Astrocyte of the spinal cord (primary cell): Measurements from ENCODE around the gene RIPOR3.

Source experiments
- DNase-seq: peaks from one replicate; pipeline ENCODE4 v3.0.0; 2011; ENCODE audit warnings: low read depth, low spot score
- H3K4me3 ChIP-seq: 2 replicates; pipeline ENCODE4 v1.5.1; 2011; ENCODE audit warnings: low read depth, mild to moderate bottlenecking, low read length, moderate library complexity
- CTCF ChIP-seq: IDR thresholded peaks from 2 replicates; pipeline ENCODE4 v1.5.1; 2012; ENCODE audit warnings: low read depth, mild to moderate bottlenecking, low read length, inconsistent platforms
- in situ Hi-C: cut with HindIII; loops from 2 replicates; pipeline ENCODE4 v1.10.0; 2017; ENCODE audit warnings: low sequenced_read_pairs

The RIPOR3 gene

GRCh38 chr20:50683570-50683969 is 7.8 kb downstream of the RIPOR3 start:
- no peak for TF ChIP-seq CTCF
- in situ Hi-C loops: no loop called here
- H3K4me3 ChIP-seq: no peak overlapping the region
- DNase-seq: no peak

- no peak overlapping the region for H3K4me3 ChIP-seq
- in situ Hi-C loops: no loop called here
- no peak for DNase-seq
- TF ChIP-seq CTCF: no peak
Measured at GRCh38 chr20:50682947-50683530, 8.3 kb downstream of the RIPOR3 start.

- no peak for TF ChIP-seq CTCF
- H3K4me3 ChIP-seq: no peak overlapping the region
- in situ Hi-C loops: no loop called here
- no peak for DNase-seq
Measured at GRCh38 chr20:50682065-50682464, 9.3 kb downstream of the RIPOR3 start.

GRCh38 chr20:50681359-50682064 is 9.8 kb downstream of the RIPOR3 start:
- in situ Hi-C loops: no loop called here
- no peak overlapping the region for H3K4me3 ChIP-seq
- DNase-seq: no peak
- TF ChIP-seq CTCF: no peak

- no peak overlapping the region for H3K4me3 ChIP-seq
- no peak for TF ChIP-seq CTCF
- peak; percentile 54 for DNase-seq
- in situ Hi-C loops: no loop called here
Measured at GRCh38 chr20:50680105-50680960, 11.0 kb downstream of the RIPOR3 start.

- in situ Hi-C loops: no loop called here
Measured at GRCh38 chr20:50679753-50680104, 11.6 kb downstream of the RIPOR3 start.

More at GRCh38 chr20:50679753-50680104, 11.6 kb downstream of the RIPOR3 start:
- DNase-seq: no peak
- H3K4me3 ChIP-seq: no peak overlapping the region
- TF ChIP-seq CTCF: no peak
